ENCODE data around the gene PRKAG2.

PRKAG2 gene

DNA sequence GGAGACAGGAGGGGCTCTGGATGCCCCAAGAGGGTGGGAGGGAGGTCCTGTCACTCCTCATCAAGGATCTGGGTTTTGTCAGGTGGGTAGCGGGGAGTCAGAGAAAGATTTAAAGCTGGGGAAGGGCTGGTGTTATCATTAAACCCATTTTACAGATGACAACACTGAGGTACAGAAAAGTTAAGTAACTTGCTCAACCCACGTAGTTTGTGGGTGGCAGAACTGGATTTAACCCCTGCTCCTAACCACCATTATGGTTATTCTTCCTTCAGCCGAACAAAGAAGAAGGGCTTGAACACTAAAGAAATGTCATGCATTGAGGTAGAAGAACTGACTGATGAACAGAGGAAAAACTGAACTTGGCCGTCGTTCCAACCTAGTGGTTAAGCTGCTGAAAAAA, 24.9 kb upstream of the PRKAG2 start:
- no peak for FAIRE-seq
- no peak for DNase-seq (ENCODE audit: extremely low spot score, insufficient read length, low read depth)

DNA sequence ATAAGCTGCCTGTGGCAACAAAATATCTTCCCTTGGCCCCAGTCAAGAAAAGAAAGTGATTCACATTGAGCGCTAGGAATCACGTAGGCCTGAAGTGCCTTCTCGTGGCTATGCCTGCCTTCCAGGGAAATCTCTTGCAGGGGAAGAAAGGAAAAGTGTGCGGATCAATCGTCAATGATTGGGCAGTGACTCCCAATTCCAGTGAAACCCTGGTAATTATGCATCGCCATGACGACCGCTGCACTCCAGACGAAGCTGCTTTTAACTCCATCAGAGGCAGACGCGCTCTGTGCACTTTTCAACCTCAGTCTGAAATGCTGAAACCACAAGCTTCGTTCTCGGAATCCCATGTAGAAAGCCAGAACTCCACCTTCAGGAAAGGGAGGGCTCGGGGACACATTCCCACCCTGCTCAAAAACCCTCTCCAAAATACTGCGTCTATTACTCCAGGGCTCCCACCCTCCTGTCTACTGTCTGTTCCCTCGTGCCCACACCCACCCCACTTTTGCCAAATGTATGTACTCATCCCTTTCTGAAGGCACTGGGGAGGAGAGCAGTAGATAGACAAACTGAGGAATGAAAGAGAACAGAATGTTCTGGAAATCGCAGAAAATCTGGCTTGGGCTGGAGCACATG, 24.2 kb upstream of the PRKAG2 start:
- DNase-seq (ENCODE audit: extremely low spot score, insufficient read length, low read depth), result no peak
- no peak for FAIRE-seq

DNA sequence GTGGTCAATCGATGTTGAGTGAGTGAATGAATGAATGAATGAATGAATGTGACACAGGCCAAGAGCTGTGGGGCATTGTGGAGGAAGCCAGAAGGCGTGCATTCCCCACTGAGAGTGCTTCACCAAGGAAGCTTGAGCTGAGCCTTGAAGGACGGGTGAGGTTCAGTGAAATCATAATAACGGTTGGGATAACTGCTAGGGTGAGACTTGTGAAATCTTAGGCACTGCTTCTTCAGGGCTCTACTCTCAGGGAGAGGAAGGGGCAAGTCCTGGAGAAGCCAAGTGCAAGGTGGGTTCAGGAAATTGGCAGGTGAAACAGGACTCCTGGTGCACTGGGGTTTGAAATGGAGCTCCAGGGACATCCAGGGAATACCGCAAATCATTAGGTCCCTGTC, 23.7 kb upstream of the PRKAG2 start:
- DNase-seq (ENCODE audit: extremely low spot score, insufficient read length, low read depth) (no peak), FAIRE-seq (no peak)

GRCh38 chr7:151899513-151900360, 22.8 kb upstream of the PRKAG2 start:
- no peak for DNase-seq (ENCODE audit: extremely low spot score, insufficient read length, low read depth)
- FAIRE-seq, result no peak

DNA sequence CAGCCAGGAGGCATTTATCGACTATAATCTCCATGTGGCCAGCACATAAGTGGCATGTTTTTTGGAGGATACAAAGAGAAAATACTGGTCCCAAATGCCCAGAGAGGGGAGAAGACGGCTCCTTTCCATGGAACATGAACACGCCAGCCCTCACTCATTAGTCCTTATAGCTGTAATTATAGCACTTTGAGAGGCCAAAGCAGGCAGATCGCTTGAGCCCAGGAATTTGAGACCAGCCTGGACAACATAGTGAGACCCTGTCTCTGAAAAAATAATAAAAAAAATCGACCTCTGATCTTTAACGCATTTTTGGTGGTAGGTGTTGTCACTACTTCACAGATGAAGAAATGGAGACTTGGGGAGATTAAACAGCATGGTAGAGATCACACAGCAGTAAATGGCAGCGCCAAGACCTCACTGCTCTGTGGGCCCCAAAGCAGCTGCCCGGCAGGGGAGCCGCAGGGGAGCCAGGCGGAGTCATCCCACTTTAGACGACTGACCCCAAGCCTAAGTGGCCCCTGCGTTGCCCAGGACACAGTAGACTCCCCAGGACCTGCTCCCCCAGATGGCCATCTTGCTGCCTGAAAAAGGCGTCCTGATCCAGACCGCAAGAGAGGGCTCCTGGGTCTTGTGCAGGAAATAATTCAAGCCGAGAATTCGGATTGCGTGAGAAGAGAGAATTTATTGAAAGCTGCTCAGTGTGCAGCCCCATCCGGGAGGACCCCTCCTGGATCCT, 21.2 kb upstream of the PRKAG2 start:
- FAIRE-seq, result no peak
- no peak for DNase-seq (ENCODE audit: extremely low spot score, insufficient read length, low read depth)

GRCh38 chr7:151897161-151897731, 20.3 kb upstream of the PRKAG2 start:
- no peak for FAIRE-seq
- no peak for DNase-seq (ENCODE audit: extremely low spot score, insufficient read length, low read depth)

GRCh38 chr7:151896486-151896885, 19.6 kb upstream of the PRKAG2 start:
- FAIRE-seq, result no peak
- DNase-seq (ENCODE audit: extremely low spot score, insufficient read length, low read depth), result no peak

DNA sequence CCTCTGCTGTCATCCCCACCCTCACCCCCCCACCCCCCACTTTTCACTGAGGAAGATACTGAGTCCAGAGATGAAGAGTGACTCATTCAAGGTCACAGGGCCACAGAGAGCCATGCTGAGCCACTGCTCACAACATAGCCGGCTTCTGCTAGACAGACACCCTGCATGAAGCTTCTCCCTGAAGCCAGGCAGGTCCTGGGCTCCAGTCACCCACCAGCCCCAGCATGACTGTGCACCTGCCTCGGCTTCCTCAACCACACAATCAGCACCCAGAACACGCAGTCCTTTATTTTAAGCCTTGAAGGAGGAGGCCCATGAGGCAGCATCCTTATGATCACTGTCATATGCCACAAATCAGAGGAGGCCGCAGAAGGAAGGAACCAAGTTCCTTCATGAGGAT, 19.2 kb upstream of the PRKAG2 start:
- no peak for FAIRE-seq
- no peak for DNase-seq (ENCODE audit: extremely low spot score, insufficient read length, low read depth)

DNA sequence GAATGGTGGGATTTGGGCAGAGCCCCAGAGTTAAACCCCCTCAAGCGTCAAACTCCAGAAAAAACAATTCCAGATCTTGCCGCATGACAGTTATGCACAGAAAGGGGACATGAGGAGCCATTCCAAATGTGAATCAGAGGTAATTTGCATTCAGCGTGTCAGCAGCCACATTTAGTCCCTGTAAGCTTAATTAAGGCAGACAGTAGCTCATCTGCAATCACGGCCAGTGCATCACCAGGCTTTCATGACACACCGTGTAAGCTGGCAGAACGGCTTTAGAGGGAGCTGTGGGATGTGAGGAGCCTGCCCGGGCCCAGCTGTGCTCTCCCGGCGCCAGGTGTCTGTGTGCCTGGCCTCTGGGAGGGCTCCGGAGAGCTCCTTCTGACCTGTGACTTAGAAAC, 18.7 kb upstream of the PRKAG2 start:
- no peak for DNase-seq (ENCODE audit: extremely low spot score, insufficient read length, low read depth)

DNA sequence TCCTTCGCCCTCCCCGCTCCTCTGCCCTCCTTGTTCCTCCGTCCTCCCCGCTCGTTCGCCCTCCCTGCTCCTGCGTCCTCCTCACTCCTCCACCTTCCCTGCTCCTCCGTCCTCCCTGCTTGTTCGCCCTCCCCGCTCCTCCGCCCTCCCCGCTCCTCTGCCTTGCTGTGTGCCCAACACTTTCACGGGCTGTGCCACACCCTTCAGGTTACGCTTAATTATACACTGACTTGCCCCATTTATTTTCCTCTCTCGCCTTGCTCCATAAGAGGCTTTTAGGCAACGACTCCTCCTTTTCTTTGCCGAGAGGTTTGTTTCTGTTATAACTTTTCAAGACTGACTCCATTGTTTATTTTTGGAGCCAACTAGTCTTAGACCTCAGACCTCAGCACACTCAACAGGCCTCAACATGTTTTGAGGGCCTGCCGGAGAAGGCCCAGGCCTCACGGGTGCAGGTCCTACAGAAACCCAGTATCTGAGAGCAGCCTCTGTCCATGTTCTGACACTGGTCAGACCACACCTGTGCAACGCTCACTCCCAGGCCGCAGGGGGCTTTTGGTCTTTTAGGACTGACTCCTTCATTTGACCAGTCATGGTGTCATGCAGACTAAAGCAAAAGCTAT, 18.2 kb upstream of the PRKAG2 start:
- no peak for DNase-seq (ENCODE audit: extremely low spot score, insufficient read length, low read depth)

More for the DNA sequence above, 18.7 kb upstream of the PRKAG2 start:
- no peak for FAIRE-seq

DNA sequence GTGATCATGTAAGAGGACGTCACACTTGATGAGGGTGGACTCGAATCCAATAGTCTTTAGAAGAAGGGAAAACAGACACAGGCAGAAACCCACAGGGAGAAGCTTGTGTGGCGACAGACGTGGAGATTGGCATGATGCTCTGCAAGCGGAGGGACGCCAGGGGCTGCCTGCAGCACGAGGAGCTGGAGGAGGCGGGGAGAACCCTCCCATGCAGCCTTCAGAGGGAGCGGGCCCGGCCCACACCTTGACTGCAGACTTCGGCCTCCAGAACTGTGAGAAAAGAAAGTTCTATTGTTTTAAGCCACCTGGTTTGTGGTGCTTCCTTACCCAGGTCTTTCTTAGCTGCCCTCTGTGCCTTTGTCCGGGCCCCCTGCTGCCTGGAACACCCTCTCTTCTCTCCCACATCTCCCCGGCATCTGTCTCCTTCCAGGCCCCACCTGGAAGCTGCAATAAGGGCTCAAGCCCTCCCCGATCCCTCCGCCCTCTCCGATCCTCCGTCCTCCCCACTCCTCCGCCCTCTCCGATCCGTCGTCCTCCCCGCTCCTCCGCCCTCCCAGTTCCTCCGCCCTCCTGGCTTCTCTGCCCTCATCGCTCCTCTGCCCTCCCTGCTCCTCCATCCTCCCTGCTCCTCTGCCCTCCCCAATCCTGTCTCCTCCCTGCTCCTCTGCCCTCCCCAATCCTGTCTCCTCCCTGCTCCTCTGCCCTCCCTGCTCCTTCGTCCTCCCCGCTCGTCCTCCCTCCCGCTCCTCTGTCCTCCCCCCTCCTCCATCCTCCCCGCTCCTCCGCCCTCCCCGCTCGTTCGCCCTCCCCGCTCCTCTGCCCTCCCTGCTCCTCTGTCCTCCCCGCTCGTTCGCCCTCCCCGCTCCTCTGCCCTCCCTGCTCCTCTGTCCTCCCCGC, 17.4 kb upstream of the PRKAG2 start:
- DNase-seq (ENCODE audit: extremely low spot score, insufficient read length, low read depth), result no peak
- no peak for FAIRE-seq

More for the DNA sequence above, 18.2 kb upstream of the PRKAG2 start:
- FAIRE-seq, result no peak

DNA sequence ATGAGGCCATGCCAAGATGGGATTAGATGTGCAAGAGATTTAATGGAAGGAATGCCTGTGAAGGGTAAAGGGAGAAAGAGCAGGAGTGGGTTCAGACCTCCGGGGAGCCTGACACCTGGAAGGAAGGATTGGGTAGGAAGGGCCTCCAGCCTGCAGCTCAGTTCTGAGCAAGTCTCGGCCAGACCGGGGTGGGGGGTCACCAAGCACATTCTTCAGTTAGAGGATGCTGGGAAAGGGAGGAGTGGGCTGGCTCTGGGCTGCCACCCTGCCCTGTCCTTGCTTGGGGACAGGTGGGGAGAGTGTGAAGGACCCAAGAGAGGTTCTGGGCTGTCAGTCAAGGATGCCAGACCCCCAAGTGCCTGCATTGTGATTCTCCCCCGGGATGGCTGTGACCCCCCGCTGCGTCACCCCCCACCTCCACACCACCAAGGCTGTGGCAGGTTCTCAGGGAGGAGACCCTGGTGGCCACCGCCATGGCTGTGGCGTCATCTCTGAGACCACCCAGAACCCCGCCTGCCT, 16.5 kb upstream of the PRKAG2 start:
- DNase-seq (ENCODE audit: extremely low spot score, insufficient read length, low read depth), result no peak
- FAIRE-seq, result no peak

- FAIRE-seq, result no peak
- DNase-seq (ENCODE audit: extremely low spot score, insufficient read length, low read depth), result no peak
Measured at GRCh38 chr7:151891753-151892152, 14.8 kb upstream of the PRKAG2 start.

GRCh38 chr7:151891182-151891581, 14.3 kb upstream of the PRKAG2 start:
- FAIRE-seq (no peak), DNase-seq (ENCODE audit: extremely low spot score, insufficient read length, low read depth) (no peak)

- DNase-seq (ENCODE audit: extremely low spot score, insufficient read length, low read depth) (no peak), FAIRE-seq (no peak)
Measured at GRCh38 chr7:151890355-151891004, 13.6 kb upstream of the PRKAG2 start.

DNA sequence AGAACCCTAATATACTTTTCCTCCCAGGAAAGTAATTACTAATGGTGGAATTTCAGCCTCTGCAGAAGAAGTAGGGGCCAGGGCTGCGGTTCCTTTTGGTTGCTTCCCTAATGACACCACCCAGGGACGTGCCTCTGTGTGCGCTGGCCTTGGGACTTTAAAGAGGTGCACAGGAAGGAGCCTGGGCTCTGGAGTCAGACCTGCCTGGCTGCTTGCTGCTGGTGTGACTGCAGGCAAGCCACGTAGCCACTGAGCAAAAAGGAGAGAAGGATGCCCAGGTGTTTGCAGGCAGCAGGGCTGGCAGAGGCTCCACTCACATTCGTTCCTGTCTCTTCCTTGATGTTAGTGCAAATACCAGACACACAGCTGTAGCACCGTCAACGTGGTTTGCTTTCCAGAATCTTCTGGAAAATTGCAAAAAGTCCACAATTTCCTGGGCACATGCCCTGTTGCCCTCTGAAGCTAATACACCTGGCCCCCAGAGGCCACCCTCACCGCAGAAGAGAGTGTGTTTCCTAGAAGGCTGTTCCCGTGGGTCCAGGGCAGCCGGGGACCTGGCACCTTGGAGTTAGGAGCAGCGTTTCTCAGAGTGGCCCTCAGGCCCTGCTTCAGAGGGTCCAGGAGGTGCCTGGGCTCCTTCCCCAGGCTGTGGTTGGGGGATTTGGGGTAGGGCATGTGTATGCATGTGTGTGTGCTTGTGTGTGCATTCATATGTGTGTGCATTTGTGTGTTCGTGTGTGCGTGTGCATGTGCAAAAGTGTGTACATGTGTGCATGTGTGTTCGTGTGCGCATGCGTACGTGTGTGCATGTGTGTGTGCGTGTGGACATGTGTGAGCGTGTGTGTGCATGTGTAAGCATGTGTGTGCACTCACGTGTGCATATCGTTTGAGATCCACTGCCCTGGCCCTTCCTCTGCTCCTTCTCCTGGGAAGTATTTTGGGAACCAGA, 12.8 kb upstream of the PRKAG2 start:
- FAIRE-seq (no peak), DNase-seq (ENCODE audit: extremely low spot score, insufficient read length, low read depth) (no peak)

Measured in GM18507 (cell line).